WTC11 (cell line): ENCODE results near the gene METRNL.

ENCODE experiments used
- AR ChIP-seq: fragments of 250-450 bp; sonication (Bioruptor Pico); IDR thresholded peaks from 2 replicates; pipeline ENCODE4 v1.9.0; 2021; ENCODE audit warnings: mild to moderate bottlenecking
- CREM ChIP-seq: sonication (generic); formaldehyde crosslinking; IDR thresholded peaks from 2 replicates; pipeline ENCODE4 v1.8.1; 2022; ENCODE audit warnings: mild to moderate bottlenecking, missing genetic modification reagents, moderate library complexity
- CTCF ChIP-seq: fragments of 200-600 bp; IDR thresholded peaks from 2 replicates; pipeline ENCODE4 v1.8.0; 2022; ENCODE audit warnings: antibody characterized with exemption
- ESRRA ChIP-seq: sonication (generic); formaldehyde crosslinking; IDR thresholded peaks from 2 replicates; pipeline ENCODE4 v1.8.1; 2022; ENCODE audit warnings: mild to moderate bottlenecking, missing genetic modification reagents, borderline replicate concordance
- NFYB ChIP-seq: sonication (generic); formaldehyde crosslinking; conservative IDR thresholded peaks from 2 replicates; pipeline ENCODE4 v1.8.0; 2022; ENCODE audit warnings: low read depth, missing genetic modification reagents
- NR2C2 ChIP-seq: sonication (generic); formaldehyde crosslinking; IDR thresholded peaks from 2 replicates; pipeline ENCODE4 v1.8.0; 2022; ENCODE audit warnings: mild to moderate bottlenecking, missing genetic modification reagents

- TF ChIP-seq NFYB (CRISPR knock-in tag) (no peak), NR2C2 (CRISPR knock-in tag) (no peak), ESRRA (CRISPR knock-in tag) (no peak), CTCF (no peak), AR (CRISPR knock-in tag) (no peak), CREM (no peak)
Measured at GRCh38 chr17:83111516-83112282, 32.3 kb downstream of the METRNL start.
